ENCODE data around the gene ATF6B.

The ATF6B gene

GRCh38 chr6:32127717-32128592, at the start of gene ATF6B:
Gene ATF6B (minus strand): TSS chr6:32128246. CDS start chr6:32128207, 39 bp downstream.
- no peak for TF ChIP-seq CTCF (IDR thresholded peaks at IDR 0.05; ENCODE audit: low read depth, low read length)
- H3K4me3 ChIP-seq (ENCODE audit: low read depth, low read length), result peak within 1 kb of the TSS; percentile 100

DNA sequence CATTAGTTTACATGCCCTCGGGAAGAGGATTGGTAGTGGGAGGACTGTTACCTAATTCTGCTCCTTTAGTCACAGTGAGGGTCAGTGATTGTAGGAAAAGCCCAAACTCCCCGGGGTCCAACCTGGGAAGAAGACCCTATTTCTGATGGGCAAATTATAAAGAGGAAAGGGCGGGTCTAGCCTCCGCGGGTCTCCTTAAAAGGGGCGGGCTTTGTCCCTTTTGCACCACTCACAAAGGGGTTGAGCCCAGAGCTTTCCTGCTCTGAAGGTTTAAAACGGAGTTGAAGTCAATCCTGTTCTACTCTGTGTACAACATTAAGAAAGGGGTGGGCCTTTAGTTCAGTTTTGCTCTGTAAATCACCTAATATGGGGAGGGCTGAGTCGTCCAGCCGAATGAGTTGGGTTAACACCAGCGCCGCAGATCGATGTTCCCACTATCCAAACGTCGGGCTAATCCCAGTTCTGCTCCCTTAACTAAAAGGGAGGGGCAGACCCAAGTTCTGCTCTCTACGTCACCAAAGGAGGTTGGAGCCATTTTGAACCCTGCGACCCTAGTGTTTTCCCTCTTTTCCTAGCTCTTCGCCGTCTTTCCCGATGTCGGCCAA, 49.2 kb upstream of the ATF6B start:
- TF ChIP-seq CTCF (IDR thresholded peaks at IDR 0.05; ENCODE audit: low read depth, low read length), result no peak
- H3K4me3 ChIP-seq (ENCODE audit: low read depth, low read length), result peak overlapping the region; percentile 98

DNA sequence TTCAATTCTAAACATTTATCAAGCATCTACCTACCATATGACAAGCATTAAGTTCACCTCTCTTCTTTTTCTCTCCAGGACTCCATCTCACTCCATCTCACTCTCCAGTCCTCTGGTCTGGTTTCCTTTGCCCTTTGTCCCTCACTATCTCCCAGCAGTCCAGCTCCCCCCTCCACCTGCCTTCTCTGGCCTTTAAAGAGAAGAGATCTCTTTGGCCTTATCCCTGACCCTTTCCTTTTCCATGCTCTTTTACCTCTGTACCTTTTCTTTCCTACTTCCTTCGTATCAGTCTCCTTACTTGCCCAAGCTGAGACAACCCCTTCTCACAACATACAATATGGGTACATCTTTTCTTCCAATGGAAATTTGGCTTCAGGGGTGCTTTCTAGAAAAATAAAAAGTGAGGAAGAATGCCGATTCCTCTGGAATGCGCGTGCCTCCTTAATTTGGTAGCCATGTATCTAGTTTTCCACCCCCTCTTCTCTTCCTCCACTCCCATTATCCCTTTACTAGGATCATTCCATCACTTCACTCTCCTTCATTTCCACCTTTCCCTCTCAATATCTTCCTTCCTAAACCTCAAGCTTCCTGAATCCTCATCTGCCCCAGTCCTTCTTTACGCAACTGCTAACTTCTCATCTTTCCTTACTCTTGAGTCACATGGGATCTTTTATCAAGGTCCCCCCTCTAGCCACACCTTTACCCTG, 48.6 kb upstream of the ATF6B start:
- TF ChIP-seq CTCF (IDR thresholded peaks at IDR 0.05; ENCODE audit: low read depth, low read length), result no peak
- H3K4me3 ChIP-seq (ENCODE audit: low read depth, low read length), result peak overlapping the region; percentile 98

GRCh38 chr6:32175711-32176475, 47.8 kb upstream of the ATF6B start, which contains the start of gene AGPAT1:
Gene AGPAT1 (minus strand): TSS chr6:32176084. CDS start chr6:32171496, 4,588 bp downstream.
- no peak for TF ChIP-seq CTCF (IDR thresholded peaks at IDR 0.05; ENCODE audit: low read depth, low read length)
- H3K4me3 ChIP-seq (ENCODE audit: low read depth, low read length), result peak within 1 kb of the TSS; percentile 98

GRCh38 chr6:32175322-32175710, 47.3 kb upstream of the ATF6B start:
- no peak for TF ChIP-seq CTCF (IDR thresholded peaks at IDR 0.05; ENCODE audit: low read depth, low read length)
- peak overlapping the region; percentile 98 for H3K4me3 ChIP-seq (ENCODE audit: low read depth, low read length)

GRCh38 chr6:32174416-32174815, 46.4 kb upstream of the ATF6B start:
- no peak for TF ChIP-seq CTCF (IDR thresholded peaks at IDR 0.05; ENCODE audit: low read depth, low read length)
- peak overlapping the region; percentile 98 for H3K4me3 ChIP-seq (ENCODE audit: low read depth, low read length)

Data from WI38 (cell line).